IPS-NIHi7 (cell line): ENCODE data around the gene COL4A1.

Experiments
- DNase-seq: peaks from one replicate; pipeline ENCODE4 v3.0.0; 2012; ENCODE audit warnings: mixed read lengths; ENCODE audit errors: extremely low spot score

Gene COL4A1

GRCh38 chr13:110341445-110342244, 34.7 kb upstream of the COL4A1 start:
- DNase-seq, result no peak

- no peak for DNase-seq
Observed at GRCh38 chr13:110340812-110341444, 34.0 kb upstream of the COL4A1 start.

- DNase-seq, result no peak
Observed at GRCh38 chr13:110339975-110340550, 33.1 kb upstream of the COL4A1 start.

- DNase-seq, result no peak
Observed at GRCh38 chr13:110339263-110339662, 32.3 kb upstream of the COL4A1 start.

- no peak for DNase-seq
Observed at GRCh38 chr13:110338441-110339101, 31.6 kb upstream of the COL4A1 start.

- DNase-seq, result no peak
Observed at GRCh38 chr13:110337247-110337646, 30.3 kb upstream of the COL4A1 start.

GRCh38 chr13:110336681-110337080, 29.7 kb upstream of the COL4A1 start:
- no peak for DNase-seq

GRCh38 chr13:110336108-110336507, 29.2 kb upstream of the COL4A1 start:
- DNase-seq, result no peak

- no peak for DNase-seq
Observed at GRCh38 chr13:110334841-110335490, 28.0 kb upstream of the COL4A1 start.

- no peak for DNase-seq
Observed at GRCh38 chr13:110334256-110334655, 27.3 kb upstream of the COL4A1 start.

- DNase-seq, result no peak
Observed at GRCh38 chr13:110333837-110334236, 26.9 kb upstream of the COL4A1 start.

- DNase-seq, result no peak
Observed at GRCh38 chr13:110332750-110333149, 25.8 kb upstream of the COL4A1 start.

- DNase-seq, result no peak
Observed at GRCh38 chr13:110331362-110331761, 24.4 kb upstream of the COL4A1 start.

- no peak for DNase-seq
Observed at GRCh38 chr13:110330491-110331011, 23.6 kb upstream of the COL4A1 start.

GRCh38 chr13:110329798-110330461, 23.0 kb upstream of the COL4A1 start:
- no peak for DNase-seq

GRCh38 chr13:110329258-110329657, 22.3 kb upstream of the COL4A1 start:
- DNase-seq, result no peak

GRCh38 chr13:110328573-110328972, 21.6 kb upstream of the COL4A1 start:
- no peak for DNase-seq

- DNase-seq, result peak; percentile 78
Observed at GRCh38 chr13:110327051-110327721, 20.2 kb upstream of the COL4A1 start.

- no peak for DNase-seq
Observed at GRCh38 chr13:110326263-110326904, 19.4 kb upstream of the COL4A1 start.
